Fibroblast of lung (primary cell): ENCODE results near the gene SDK1. TPM values are rescaled to one million over a fixed set of nuclear protein-coding genes. Genes with fewer than 3 reads are reported as not detected.

ENCODE experiments used
- DNase-seq, 2 donors: peaks; one replicate each; pipeline versions ENCODE4 v3.0.0 to v3.0.0-alpha.2; 2010; ENCODE audit warnings: low read depth in 2 of 2
- H2AFZ ChIP-seq: 2 replicates; pipeline ENCODE4 v1.5.1; 2012; ENCODE audit warnings: low read length, control low read depth, inconsistent platforms
- H3K27ac ChIP-seq: 2 replicates; pipeline ENCODE4 v1.5.1; 2011; ENCODE audit warnings: low read length, control low read depth; ENCODE audit not compliant: insufficient read depth
- H3K27me3 ChIP-seq: 2 replicates; pipeline ENCODE4 v1.5.1; 2011; ENCODE audit warnings: mild to moderate bottlenecking, low read length; ENCODE audit not compliant: control insufficient read depth, insufficient read depth
- H3K36me3 ChIP-seq: 2 replicates; pipeline ENCODE4 v1.5.1; 2011; ENCODE audit warnings: low read length; ENCODE audit not compliant: control insufficient read depth, insufficient read depth
- H3K4me1 ChIP-seq: 2 replicates; pipeline ENCODE4 v1.5.1; 2011; ENCODE audit warnings: low read length; ENCODE audit not compliant: control insufficient read depth, insufficient read depth; ENCODE audit errors: extremely low read depth
- H3K4me2 ChIP-seq: 2 replicates; pipeline ENCODE4 v1.5.1; 2011; ENCODE audit warnings: low read length, control low read depth; ENCODE audit not compliant: insufficient read depth; ENCODE audit errors: extremely low read depth
- H3K4me3 ChIP-seq, 4 experiments: fragments of 200-600 bp in 1 of 4; sonication (generic) in 1 of 4; replicated peaks in 1 of 4; 2 replicates each; pipeline ENCODE4 v1.5.1; 2011 to 2016; ENCODE audit warnings: low read length in 4 of 4, low read depth in 3 of 4, mild to moderate bottlenecking in 3 of 4, control low read depth in 2 of 4, inconsistent platforms in 1 of 4, mixed read lengths in 1 of 4; ENCODE audit not compliant: insufficient read depth in 1 of 4; ENCODE audit errors: control extremely low read depth in 1 of 4
- H3K79me2 ChIP-seq: 2 replicates; pipeline ENCODE4 v1.5.1; 2012; ENCODE audit warnings: mild to moderate bottlenecking, low read length, inconsistent platforms; ENCODE audit not compliant: control insufficient read depth, insufficient read depth
- H3K9ac ChIP-seq: 2 replicates; pipeline ENCODE4 v1.5.1; 2011; ENCODE audit warnings: mild to moderate bottlenecking, low read length, control low read depth; ENCODE audit not compliant: insufficient read depth
- H3K9me3 ChIP-seq: 2 replicates; pipeline ENCODE4 v1.5.1; 2012; ENCODE audit warnings: low read depth, low read length; ENCODE audit not compliant: control insufficient read depth, insufficient read depth
- H4K20me1 ChIP-seq: 2 replicates; pipeline ENCODE4 v1.5.1; 2011; ENCODE audit warnings: low read length; ENCODE audit not compliant: control insufficient read depth, insufficient read depth; ENCODE audit errors: extremely low read depth
- EZH2 ChIP-seq: IDR thresholded peaks from 2 replicates; pipeline ENCODE4 v1.5.1; 2012; ENCODE audit warnings: low read length, control low read depth, mild to moderate bottlenecking; ENCODE audit errors: missing control alignments
- polyA plus RNA-seq, 2 donors: library from polyadenylated mRNA; depleted of rRNA in 1 of 2; stranded (reverse) in 1 of 2; unstranded in 1 of 2; fragments of >200 nt; gene quantifications; 2 replicates each; pipeline ENCODE4 v1.2.1, GENCODE V29; 2011 to 2012; ENCODE audit warnings: missing spikeins in 1 of 2
- total RNA-seq: library from RNA; depleted of rRNA; stranded (reverse); fragments of >200 nt; gene quantifications from 2 replicates; pipeline ENCODE4 v1.2.1, GENCODE V29; 2014
- TF ChIP-seq, protein P1 (sequence below), 2 donors: IDR thresholded peaks in 1 of 2; conservative IDR thresholded peaks in 1 of 2; 1 replicate in 1 of 2; 2 replicates in 1 of 2; pipeline ENCODE4 v1.5.1; 2011 to 2012; ENCODE audit warnings: low read length in 2 of 2, control low read depth in 1 of 2, inconsistent platforms in 1 of 2, low read depth in 1 of 2, mild to moderate bottlenecking in 1 of 2

SDK1 gene
- total and polyA plus RNA-seq, 2 donors (not counting 1 experiment from before 2014, with no cell fraction given), result 1.0 to 8.6 TPM

DNA sequence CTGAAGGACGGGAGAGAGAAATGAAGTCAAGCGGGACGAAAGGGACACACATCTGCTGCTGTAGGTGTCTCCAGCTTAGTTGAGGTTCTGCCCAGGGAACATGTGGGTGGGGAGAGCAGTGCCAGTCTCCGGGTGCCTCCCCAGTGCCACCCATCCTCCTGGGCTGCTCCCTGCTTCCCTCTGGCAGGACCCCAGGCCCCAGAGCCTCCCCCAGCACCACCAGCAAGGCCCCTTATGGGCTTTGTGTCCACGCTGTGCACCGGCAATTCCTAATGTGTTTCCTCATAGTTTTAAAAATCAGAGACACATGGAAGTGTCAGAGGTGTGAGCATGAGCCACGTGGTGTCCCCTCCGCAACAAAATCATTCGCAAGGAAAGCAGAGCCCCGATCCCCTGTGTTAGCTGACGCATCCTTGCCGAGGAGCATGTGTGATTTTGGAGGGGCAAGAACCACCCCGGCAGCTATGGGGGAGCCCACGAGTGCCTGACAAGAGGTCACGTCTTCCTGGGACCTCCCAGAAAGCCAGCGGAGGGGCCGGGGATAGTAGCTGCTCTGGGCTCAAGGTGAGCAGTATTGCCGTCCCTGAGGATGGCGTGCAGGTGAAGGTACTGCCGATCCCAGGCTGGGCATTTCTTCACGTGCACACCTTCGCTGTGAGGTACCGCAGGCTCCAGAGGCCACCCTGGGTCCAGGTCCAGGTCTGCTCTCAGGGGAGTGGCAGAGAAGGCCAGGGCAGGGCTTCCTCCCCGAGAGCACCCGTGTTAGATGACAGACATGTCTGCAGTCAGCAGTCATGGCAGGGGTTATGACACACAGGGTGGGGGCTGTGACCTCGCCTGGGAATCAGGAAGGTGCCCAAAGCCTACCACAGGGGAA is 932.8 kb downstream of the SDK1 start:
- no peaks in the 10 kb centered on the region for H4K20me1 ChIP-seq
- H3K79me2 ChIP-seq, result no peaks in the 10 kb centered on the region
- H3K4me3 ChIP-seq, result no peak overlapping the region
- no peak overlapping the region for H3K4me2 ChIP-seq
- H3K9ac ChIP-seq, result no peak overlapping the region
- TF ChIP-seq, protein P1, sequence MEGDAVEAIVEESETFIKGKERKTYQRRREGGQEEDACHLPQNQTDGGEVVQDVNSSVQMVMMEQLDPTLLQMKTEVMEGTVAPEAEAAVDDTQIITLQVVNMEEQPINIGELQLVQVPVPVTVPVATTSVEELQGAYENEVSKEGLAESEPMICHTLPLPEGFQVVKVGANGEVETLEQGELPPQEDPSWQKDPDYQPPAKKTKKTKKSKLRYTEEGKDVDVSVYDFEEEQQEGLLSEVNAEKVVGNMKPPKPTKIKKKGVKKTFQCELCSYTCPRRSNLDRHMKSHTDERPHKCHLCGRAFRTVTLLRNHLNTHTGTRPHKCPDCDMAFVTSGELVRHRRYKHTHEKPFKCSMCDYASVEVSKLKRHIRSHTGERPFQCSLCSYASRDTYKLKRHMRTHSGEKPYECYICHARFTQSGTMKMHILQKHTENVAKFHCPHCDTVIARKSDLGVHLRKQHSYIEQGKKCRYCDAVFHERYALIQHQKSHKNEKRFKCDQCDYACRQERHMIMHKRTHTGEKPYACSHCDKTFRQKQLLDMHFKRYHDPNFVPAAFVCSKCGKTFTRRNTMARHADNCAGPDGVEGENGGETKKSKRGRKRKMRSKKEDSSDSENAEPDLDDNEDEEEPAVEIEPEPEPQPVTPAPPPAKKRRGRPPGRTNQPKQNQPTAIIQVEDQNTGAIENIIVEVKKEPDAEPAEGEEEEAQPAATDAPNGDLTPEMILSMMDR (conservative IDR thresholded peaks at IDR 0.05 in 1 of 2, IDR thresholded peaks at IDR 0.05 in 1 of 2; ENCODE audit: low read depth in 1 of 2, low read length in 2 of 2), result no peak
- TF ChIP-seq EZH2, result no peak
- H2AFZ ChIP-seq, result no peak overlapping the region
- H3K27ac ChIP-seq, result no peak overlapping the region
- H3K36me3 ChIP-seq, result no peaks in the 10 kb centered on the region
- no peak for DNase-seq
- no peaks in the 10 kb centered on the region for H3K4me1 ChIP-seq
- H3K27me3 ChIP-seq, result no peaks in the 10 kb centered on the region
- no peaks in the 10 kb centered on the region for H3K9me3 ChIP-seq

DNA sequence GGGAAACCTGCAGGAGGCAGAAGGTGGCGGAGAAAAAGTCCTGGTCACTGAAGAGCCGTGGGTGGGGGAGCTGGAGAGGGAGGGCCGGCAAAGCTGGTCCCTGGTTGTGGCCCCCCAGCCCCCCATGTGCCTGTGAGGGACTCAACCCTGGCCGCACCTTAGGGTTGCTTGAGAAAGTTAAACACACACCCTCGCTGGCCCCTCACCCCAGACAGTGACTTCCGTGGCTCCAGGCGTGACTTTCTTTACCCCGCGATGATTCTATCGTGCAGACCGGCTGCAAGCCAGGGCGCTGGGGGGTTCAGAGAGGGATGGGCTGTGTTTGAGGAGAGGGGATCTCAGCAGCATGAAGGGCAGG is 933.4 kb downstream of the SDK1 start:
- Histone ChIP-seq H3K4me3 (no peak overlapping the region), H3K9me3 (no peaks in the 10 kb centered on the region), H3K4me1 (no peaks in the 10 kb centered on the region), H3K4me2 (no peak overlapping the region), H3K79me2 (no peaks in the 10 kb centered on the region), H2AFZ (no peak overlapping the region), H4K20me1 (no peaks in the 10 kb centered on the region), H3K36me3 (no peaks in the 10 kb centered on the region), H3K27me3 (no peaks in the 10 kb centered on the region), H3K27ac (no peak overlapping the region), H3K9ac (no peak overlapping the region)
- no peak for DNase-seq
- TF ChIP-seq EZH2, result no peak
- TF ChIP-seq, protein P1 (conservative IDR thresholded peaks at IDR 0.05 in 1 of 2, IDR thresholded peaks at IDR 0.05 in 1 of 2; ENCODE audit: low read depth in 1 of 2, low read length in 2 of 2), result no peak

DNA sequence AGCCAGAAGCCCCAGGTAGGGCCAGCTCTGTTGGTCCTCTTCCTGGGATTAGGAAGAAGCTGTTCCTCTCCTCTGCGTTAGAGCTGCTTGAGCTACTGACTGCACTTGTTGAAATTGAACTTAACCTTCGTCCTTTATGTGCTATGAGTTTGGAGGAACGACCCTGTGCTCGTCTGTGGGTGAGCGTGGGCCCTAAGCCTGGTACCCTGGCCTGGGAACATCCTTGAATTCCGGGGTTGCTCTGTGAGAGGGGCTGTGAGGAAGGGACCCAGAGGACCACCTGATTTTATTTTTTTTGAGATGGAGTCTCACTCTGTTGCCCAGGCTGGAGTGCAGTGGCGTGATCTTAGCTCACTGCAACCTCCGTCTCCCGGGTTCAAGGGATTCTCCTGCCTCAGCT is 933.8 kb downstream of the SDK1 start:
- no peak overlapping the region for H3K9ac ChIP-seq
- H3K4me2 ChIP-seq, result no peak overlapping the region
- no peak overlapping the region for H3K27ac ChIP-seq
- H4K20me1 ChIP-seq, result no peaks in the 10 kb centered on the region
- no peak for DNase-seq
- no peak overlapping the region for H2AFZ ChIP-seq
- H3K79me2 ChIP-seq, result no peaks in the 10 kb centered on the region
- no peak overlapping the region for H3K4me3 ChIP-seq
- TF ChIP-seq, protein P1 (conservative IDR thresholded peaks at IDR 0.05 in 1 of 2, IDR thresholded peaks at IDR 0.05 in 1 of 2; ENCODE audit: low read depth in 1 of 2, low read length in 2 of 2), result no peak
- TF ChIP-seq EZH2, result no peak
- no peaks in the 10 kb centered on the region for H3K9me3 ChIP-seq
- no peaks in the 10 kb centered on the region for H3K36me3 ChIP-seq
- H3K4me1 ChIP-seq, result no peaks in the 10 kb centered on the region
- no peaks in the 10 kb centered on the region for H3K27me3 ChIP-seq
